D721Med (cell line): ENCODE results near the gene TMEM132E.

Experiments used
- DNase-seq: peaks from one replicate; pipeline ENCODE4 v3.0.0; 2011; ENCODE audit warnings: low spot score; ENCODE audit not compliant: insufficient read length
- FAIRE-seq: peaks from 2 replicates; lab custom pipeline; 2011; peaks lifted over from hg19 to GRCh38; lab: Jason Lieb, UNC
- TF ChIP-seq, protein P1 (sequence below): IDR thresholded peaks from 2 replicates; pipeline ENCODE4 v1.5.1; 2012; ENCODE audit warnings: mild to moderate bottlenecking, control low read depth; ENCODE audit not compliant: insufficient read depth; ENCODE audit errors: missing control alignments

TMEM132E gene

DNA sequence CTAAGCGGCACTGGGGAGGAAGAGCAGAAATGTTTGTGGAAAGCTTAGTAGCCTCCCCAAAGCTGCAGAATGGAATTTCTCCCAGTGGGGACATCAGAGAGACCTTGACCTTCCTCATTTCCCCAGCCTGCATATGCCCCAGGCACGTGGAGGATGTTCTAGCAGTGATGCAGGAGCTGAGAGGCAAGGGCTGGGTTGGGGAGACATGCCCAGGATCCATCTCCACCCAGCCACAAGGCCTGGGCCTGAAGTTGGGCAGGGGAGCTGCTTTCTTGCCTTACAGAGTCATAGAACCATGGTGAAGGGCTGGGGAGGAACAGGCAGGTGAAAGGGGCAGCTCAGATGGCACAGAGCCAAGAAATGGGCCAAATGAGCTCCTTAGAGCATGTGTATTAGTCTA is 104.0 kb downstream of the TMEM132E start:
- DNase-seq (no peak), FAIRE-seq (no peak)
- TF ChIP-seq, protein P1, sequence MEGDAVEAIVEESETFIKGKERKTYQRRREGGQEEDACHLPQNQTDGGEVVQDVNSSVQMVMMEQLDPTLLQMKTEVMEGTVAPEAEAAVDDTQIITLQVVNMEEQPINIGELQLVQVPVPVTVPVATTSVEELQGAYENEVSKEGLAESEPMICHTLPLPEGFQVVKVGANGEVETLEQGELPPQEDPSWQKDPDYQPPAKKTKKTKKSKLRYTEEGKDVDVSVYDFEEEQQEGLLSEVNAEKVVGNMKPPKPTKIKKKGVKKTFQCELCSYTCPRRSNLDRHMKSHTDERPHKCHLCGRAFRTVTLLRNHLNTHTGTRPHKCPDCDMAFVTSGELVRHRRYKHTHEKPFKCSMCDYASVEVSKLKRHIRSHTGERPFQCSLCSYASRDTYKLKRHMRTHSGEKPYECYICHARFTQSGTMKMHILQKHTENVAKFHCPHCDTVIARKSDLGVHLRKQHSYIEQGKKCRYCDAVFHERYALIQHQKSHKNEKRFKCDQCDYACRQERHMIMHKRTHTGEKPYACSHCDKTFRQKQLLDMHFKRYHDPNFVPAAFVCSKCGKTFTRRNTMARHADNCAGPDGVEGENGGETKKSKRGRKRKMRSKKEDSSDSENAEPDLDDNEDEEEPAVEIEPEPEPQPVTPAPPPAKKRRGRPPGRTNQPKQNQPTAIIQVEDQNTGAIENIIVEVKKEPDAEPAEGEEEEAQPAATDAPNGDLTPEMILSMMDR: no peak
